IPS-18a (cell line): ENCODE measurements around the gene CPNE1.

ENCODE experiments used
- H3K27ac ChIP-seq: one replicate; pipeline ENCODE4 v1.5.1; 2013; ENCODE audit warnings: low read length
- H3K27me3 ChIP-seq: one replicate; pipeline ENCODE4 v1.6.1; 2013; ENCODE audit warnings: mild to moderate bottlenecking, low read length; ENCODE audit not compliant: control insufficient read depth, insufficient read depth
- H3K36me3 ChIP-seq: one replicate; pipeline ENCODE4 v1.6.1; 2013; ENCODE audit warnings: low read depth, low read length; ENCODE audit not compliant: control insufficient read depth
- H3K4me1 ChIP-seq: one replicate; pipeline ENCODE4 v1.6.1; 2013; ENCODE audit warnings: low read depth, low read length; ENCODE audit not compliant: control insufficient read depth
- H3K4me3 ChIP-seq: one replicate; pipeline ENCODE4 v1.5.1; 2013; ENCODE audit warnings: low read length
- H3K9ac ChIP-seq: one replicate; pipeline ENCODE4 v1.6.1; 2013; ENCODE audit warnings: mild to moderate bottlenecking, low read length, moderate library complexity
- H3K9me3 ChIP-seq: one replicate; pipeline ENCODE4 v1.6.1; 2013; ENCODE audit warnings: low read depth, low read length; ENCODE audit not compliant: control insufficient read depth

The CPNE1 gene

GRCh38 chr20:35629427-35630145 is 35.1 kb downstream of the CPNE1 start:
- no peak overlapping the region for H3K9ac ChIP-seq
- H3K27ac ChIP-seq, result no peak overlapping the region
- H3K4me3 ChIP-seq, result no peak overlapping the region
- H3K9me3 ChIP-seq, result no peaks in the 10 kb centered on the region
- H3K4me1 ChIP-seq, result no peaks in the 10 kb centered on the region
- peaks cover 46% of the 10 kb centered on the region for H3K36me3 ChIP-seq
- no peaks in the 10 kb centered on the region for H3K27me3 ChIP-seq

- Histone ChIP-seq H3K27ac (no peak overlapping the region), H3K27me3 (no peaks in the 10 kb centered on the region), H3K4me3 (no peak overlapping the region), H3K9me3 (no peaks in the 10 kb centered on the region), H3K36me3 (peaks cover 46% of the 10 kb centered on the region), H3K4me1 (no peaks in the 10 kb centered on the region), H3K9ac (no peak overlapping the region)
Observed at GRCh38 chr20:35627121-35627520, 37.6 kb downstream of the CPNE1 start.

- H3K4me1 ChIP-seq, result no peaks in the 10 kb centered on the region
- H3K9me3 ChIP-seq, result no peaks in the 10 kb centered on the region
- no peak overlapping the region for H3K4me3 ChIP-seq
- peaks cover 45% of the 10 kb centered on the region for H3K36me3 ChIP-seq
- H3K9ac ChIP-seq, result no peak overlapping the region
- no peak overlapping the region for H3K27ac ChIP-seq
- no peaks in the 10 kb centered on the region for H3K27me3 ChIP-seq
Observed at GRCh38 chr20:35626386-35627001, 38.2 kb downstream of the CPNE1 start.

- Histone ChIP-seq H3K36me3 (peaks cover 37% of the 10 kb centered on the region), H3K4me3 (no peak overlapping the region), H3K9ac (no peak overlapping the region), H3K4me1 (no peaks in the 10 kb centered on the region), H3K9me3 (no peaks in the 10 kb centered on the region), H3K27ac (no peak overlapping the region), H3K27me3 (no peaks in the 10 kb centered on the region)
Observed at GRCh38 chr20:35625584-35626385, 38.9 kb downstream of the CPNE1 start.

- H3K4me1 ChIP-seq, result peaks cover 8% of the 10 kb centered on the region
- H3K27me3 ChIP-seq, result peaks cover 11% of the 10 kb centered on the region
- peaks cover 12% of the 10 kb centered on the region for H3K36me3 ChIP-seq
- H3K27ac ChIP-seq, result no peak overlapping the region
- H3K9ac ChIP-seq, result no peak overlapping the region
- no peaks in the 10 kb centered on the region for H3K9me3 ChIP-seq
- no peak overlapping the region for H3K4me3 ChIP-seq
Observed at GRCh38 chr20:35621560-35621946, 43.1 kb downstream of the CPNE1 start.

GRCh38 chr20:35620818-35621559 is 43.7 kb downstream of the CPNE1 start:
- H3K27ac ChIP-seq, result no peak overlapping the region
- no peak overlapping the region for H3K9ac ChIP-seq
- no peaks in the 10 kb centered on the region for H3K9me3 ChIP-seq
- peaks cover 11% of the 10 kb centered on the region for H3K27me3 ChIP-seq
- peaks cover 7% of the 10 kb centered on the region for H3K36me3 ChIP-seq
- no peak overlapping the region for H3K4me3 ChIP-seq
- H3K4me1 ChIP-seq, result peaks cover 8% of the 10 kb centered on the region

GRCh38 chr20:35619196-35620095 is 45.3 kb downstream of the CPNE1 start:
- Histone ChIP-seq H3K9ac (peak overlapping the region; percentile 40), H3K9me3 (no peaks in the 10 kb centered on the region), H3K36me3 (no peaks in the 10 kb centered on the region), H3K4me3 (peak overlapping the region; percentile 66), H3K27ac (no peak overlapping the region), H3K27me3 (peaks cover 11% of the 10 kb centered on the region), H3K4me1 (peaks cover 8% of the 10 kb centered on the region)

GRCh38 chr20:35618263-35619131 is 46.2 kb downstream of the CPNE1 start:
- H3K9me3 ChIP-seq, result no peaks in the 10 kb centered on the region
- peaks cover 11% of the 10 kb centered on the region for H3K27me3 ChIP-seq
- H3K4me3 ChIP-seq, result peak overlapping the region; percentile 66
- no peak overlapping the region for H3K27ac ChIP-seq
- H3K4me1 ChIP-seq, result peaks cover 8% of the 10 kb centered on the region
- no peaks in the 10 kb centered on the region for H3K36me3 ChIP-seq
- H3K9ac ChIP-seq, result no peak overlapping the region

GRCh38 chr20:35617397-35618262 is 47.1 kb downstream of the CPNE1 start:
- Histone ChIP-seq H3K27ac (no peak overlapping the region), H3K4me1 (peaks cover 8% of the 10 kb centered on the region), H3K9me3 (no peaks in the 10 kb centered on the region), H3K9ac (no peak overlapping the region), H3K36me3 (no peaks in the 10 kb centered on the region), H3K27me3 (peaks cover 11% of the 10 kb centered on the region), H3K4me3 (peak overlapping the region; percentile 66)
